ENCODE data around the gene YIPF6. TPM values are rescaled to one million over a fixed set of nuclear protein-coding genes. Genes with fewer than 3 reads are reported as not detected.

The YIPF6 gene
- total RNA-seq, 1 experiment from 2014 or later, result 43.3 TPM

- no peaks in the 10 kb centered on the region for H4K20me1 ChIP-seq (ENCODE audit: insufficient read depth)
- CTCF ChIA-PET, result no interaction called here
- H3K9me2 ChIP-seq (ENCODE audit: insufficient read depth), result no peaks in the 10 kb centered on the region
- H3K9me3 ChIP-seq (ENCODE audit: control insufficient read depth in 1 of 2, insufficient read depth in 1 of 2, low read depth in 1 of 2, low read length in 2 of 2), result no peaks in the 10 kb centered on the region
- intact Hi-C loops (cut with micrococcal nuclease), result no loop called here
- peak overlapping the region in 1 of 2 experiments; percentile 33; a peak in 1 of 4 replicates for H3K4me3 ChIP-seq (replicated peaks in 1 of 2; ENCODE audit: low read depth in 1 of 2, low read length in 2 of 2)
- RAD21 ChIA-PET (ENCODE audit: low non-redundant PET in 1 of 2, low total read pairs in 2 of 2, uncharacterized antibody in 2 of 2, unreplicated experiment in 2 of 2), result no interaction called here
- no peak overlapping the region for H3K27ac ChIP-seq (ENCODE audit: low read depth, low read length)
- peak overlapping the region; percentile 61 for H2AFZ ChIP-seq (ENCODE audit: low read depth, low read length, poor library complexity, severe bottlenecking)
- TF ChIP-seq ELF1 (IDR thresholded peaks at IDR 0.05; ENCODE audit: borderline replicate concordance, low read depth) (no peak), JUND (IDR thresholded peaks at IDR 0.05) (peak; percentile 70), CTCF (IDR thresholded peaks at IDR 0.05 in 2 of 3, conservative IDR thresholded peaks at IDR 0.05 in 1 of 3; ENCODE audit: borderline replicate concordance in 1 of 3, insufficient read depth in 1 of 3, low read depth in 2 of 3, low read length in 2 of 3) (no peak), CBX3 (IDR thresholded peaks at IDR 0.05; ENCODE audit: low read depth) (peak; percentile 47; the same call in 1 of the 2 replicates), SP1 (IDR thresholded peaks at IDR 0.05; ENCODE audit: low read depth) (peak; percentile 25; the same call in 1 of the 2 replicates), POLR2A (IDR thresholded peaks at IDR 0.05; ENCODE audit: borderline replicate concordance, extremely low read depth, insufficient read depth, insufficient read length) (no peak), TCF7L2 (IDR thresholded peaks at IDR 0.05; ENCODE audit: borderline replicate concordance, extremely low read depth, insufficient read depth, insufficient read length) (no peak), FOSL1 (IDR thresholded peaks at IDR 0.05; ENCODE audit: low read depth) (peak; percentile 78)
- TF ChIP-seq, protein P1, sequence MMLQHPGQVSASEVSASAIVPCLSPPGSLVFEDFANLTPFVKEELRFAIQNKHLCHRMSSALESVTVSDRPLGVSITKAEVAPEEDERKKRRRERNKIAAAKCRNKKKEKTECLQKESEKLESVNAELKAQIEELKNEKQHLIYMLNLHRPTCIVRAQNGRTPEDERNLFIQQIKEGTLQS (IDR thresholded peaks at IDR 0.05), result no peak
- H3K27me3 ChIP-seq (ENCODE audit: insufficient read depth, low read length), result no peaks in the 10 kb centered on the region
- peak; percentile 45 for DNase-seq (ENCODE audit: low read depth, low spot score)
- H3K36me3 ChIP-seq (ENCODE audit: control insufficient read depth in 1 of 2, insufficient read depth in 2 of 2, low read length in 2 of 2), result no peaks in the 10 kb centered on the region
- no peaks in the 10 kb centered on the region for H3K79me2 ChIP-seq (ENCODE audit: insufficient read depth, low read length)
- H3K4me2 ChIP-seq (ENCODE audit: low read length), result peak overlapping the region; percentile 63
- ATAC-seq, result peak; percentile 92
- peaks cover 4 to 25% of the 10 kb centered on the region in 2 experiments; a peak in 3 of 4 replicates for H3K4me1 ChIP-seq (ENCODE audit: control insufficient read depth in 1 of 2, insufficient read depth in 2 of 2, low read length in 2 of 2)
- POLR2A ChIA-PET, result no interaction called here
- no TSS peak for BruUV-seq (replicated peaks)
- H3K9ac ChIP-seq (ENCODE audit: low read length), result no peak overlapping the region
These were observed 72.9 kb downstream of the YIPF6 start for GRCh38 chrX:68571610-68572311.
